ENCODE data around the gene ARID1B.

DNA sequence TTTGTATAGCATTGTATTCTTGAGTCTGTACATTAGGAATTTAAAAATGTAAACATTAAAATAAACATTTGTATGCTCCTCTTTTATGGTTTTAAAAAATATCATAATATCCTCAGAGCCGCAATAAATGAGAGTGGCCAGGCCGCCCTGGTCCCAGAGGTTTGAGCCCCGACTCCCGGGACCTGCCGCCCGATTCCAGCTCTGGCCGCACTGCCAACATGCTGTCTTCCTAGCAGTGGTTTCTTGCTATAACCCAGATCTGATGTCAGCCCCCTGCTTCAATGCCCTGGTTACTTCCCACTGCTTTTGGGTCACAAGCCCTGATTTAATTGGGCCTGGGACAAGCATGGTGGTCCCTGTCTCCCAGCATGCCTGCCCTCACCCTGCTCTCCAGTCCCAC is 5.4 kb upstream of the ARID1B start:
- TF ChIP-seq, protein P1, sequence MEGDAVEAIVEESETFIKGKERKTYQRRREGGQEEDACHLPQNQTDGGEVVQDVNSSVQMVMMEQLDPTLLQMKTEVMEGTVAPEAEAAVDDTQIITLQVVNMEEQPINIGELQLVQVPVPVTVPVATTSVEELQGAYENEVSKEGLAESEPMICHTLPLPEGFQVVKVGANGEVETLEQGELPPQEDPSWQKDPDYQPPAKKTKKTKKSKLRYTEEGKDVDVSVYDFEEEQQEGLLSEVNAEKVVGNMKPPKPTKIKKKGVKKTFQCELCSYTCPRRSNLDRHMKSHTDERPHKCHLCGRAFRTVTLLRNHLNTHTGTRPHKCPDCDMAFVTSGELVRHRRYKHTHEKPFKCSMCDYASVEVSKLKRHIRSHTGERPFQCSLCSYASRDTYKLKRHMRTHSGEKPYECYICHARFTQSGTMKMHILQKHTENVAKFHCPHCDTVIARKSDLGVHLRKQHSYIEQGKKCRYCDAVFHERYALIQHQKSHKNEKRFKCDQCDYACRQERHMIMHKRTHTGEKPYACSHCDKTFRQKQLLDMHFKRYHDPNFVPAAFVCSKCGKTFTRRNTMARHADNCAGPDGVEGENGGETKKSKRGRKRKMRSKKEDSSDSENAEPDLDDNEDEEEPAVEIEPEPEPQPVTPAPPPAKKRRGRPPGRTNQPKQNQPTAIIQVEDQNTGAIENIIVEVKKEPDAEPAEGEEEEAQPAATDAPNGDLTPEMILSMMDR (conservative IDR thresholded peaks at IDR 0.05; ENCODE audit: low read depth, low read length) = no peak
- TF ChIP-seq POLR2A (IDR thresholded peaks at IDR 0.05; ENCODE audit: low read depth, low read length) (no peak), RFX5 (IDR thresholded peaks at IDR 0.05; ENCODE audit: low read depth, low read length) (no peak), NFE2L2 (IDR thresholded peaks at IDR 0.05; ENCODE audit: low read depth, low read length) (no peak), RCOR1 (IDR thresholded peaks at IDR 0.05; ENCODE audit: insufficient replicate concordance, low read length) (no peak)

Data from IMR-90 (cell line).